ENCODE data around the gene CCDC74A.
"Not testable (repeated sequence)": the region's sequence is repeated elsewhere in the genome, so short reads cannot be mapped to it uniquely, and the experiment has no call there.

DNA sequence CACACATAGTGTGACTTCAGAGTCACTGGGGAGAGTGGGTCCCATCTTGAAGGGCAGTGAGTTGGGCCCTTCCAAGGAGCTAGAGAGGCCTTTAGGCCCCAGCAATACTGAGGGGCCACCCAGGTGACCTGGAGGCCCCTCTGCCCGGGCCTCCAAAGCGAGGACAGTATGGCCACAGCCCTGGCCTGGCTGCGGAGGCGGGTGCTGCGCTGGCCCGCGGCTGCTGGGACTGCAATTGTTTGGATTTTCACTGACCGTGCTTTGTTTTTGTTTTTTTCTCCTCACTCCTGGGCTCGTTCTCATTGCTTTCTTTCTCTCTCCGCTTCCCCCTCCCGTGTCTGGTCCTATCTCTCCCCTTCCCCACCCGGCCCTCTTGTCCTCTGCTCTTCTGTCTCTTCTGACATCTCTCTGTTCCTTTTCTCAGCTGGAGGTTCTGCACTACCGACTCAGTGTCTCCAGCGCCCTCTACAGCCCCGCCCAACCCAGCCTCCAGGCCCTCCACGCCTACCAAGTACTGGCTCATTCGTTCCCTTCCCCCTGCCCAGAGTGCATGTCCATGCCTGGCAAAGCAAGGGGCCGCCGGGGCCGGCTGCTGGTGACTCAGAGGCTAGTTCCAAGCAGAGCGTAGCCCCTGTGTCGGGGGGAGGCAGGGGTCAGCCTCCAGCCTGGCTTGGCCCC is 16.3 kb upstream of the CCDC74A start:
- TF ChIP-seq, protein P1, sequence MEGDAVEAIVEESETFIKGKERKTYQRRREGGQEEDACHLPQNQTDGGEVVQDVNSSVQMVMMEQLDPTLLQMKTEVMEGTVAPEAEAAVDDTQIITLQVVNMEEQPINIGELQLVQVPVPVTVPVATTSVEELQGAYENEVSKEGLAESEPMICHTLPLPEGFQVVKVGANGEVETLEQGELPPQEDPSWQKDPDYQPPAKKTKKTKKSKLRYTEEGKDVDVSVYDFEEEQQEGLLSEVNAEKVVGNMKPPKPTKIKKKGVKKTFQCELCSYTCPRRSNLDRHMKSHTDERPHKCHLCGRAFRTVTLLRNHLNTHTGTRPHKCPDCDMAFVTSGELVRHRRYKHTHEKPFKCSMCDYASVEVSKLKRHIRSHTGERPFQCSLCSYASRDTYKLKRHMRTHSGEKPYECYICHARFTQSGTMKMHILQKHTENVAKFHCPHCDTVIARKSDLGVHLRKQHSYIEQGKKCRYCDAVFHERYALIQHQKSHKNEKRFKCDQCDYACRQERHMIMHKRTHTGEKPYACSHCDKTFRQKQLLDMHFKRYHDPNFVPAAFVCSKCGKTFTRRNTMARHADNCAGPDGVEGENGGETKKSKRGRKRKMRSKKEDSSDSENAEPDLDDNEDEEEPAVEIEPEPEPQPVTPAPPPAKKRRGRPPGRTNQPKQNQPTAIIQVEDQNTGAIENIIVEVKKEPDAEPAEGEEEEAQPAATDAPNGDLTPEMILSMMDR (IDR thresholded peaks at IDR 0.05; ENCODE audit: low read depth, low read length): peak; percentile 12; the same call in 1 of the 2 replicates
- not testable (repeated sequence) for TF ChIP-seq EZH2phosphoT487 (IDR thresholded peaks at IDR 0.05; ENCODE audit: low read depth)
